K562 (cell line): ENCODE results near the gene KBTBD4. TPM values are rescaled to one million over a fixed set of nuclear protein-coding genes. Genes with fewer than 3 reads are reported as not detected.

Experiments
- ATAC-seq: fragments of 200-7000 bp; cut with Tn5 transposase; 3 replicates; pipeline ENCODE4 v1.9.1; 2020; ENCODE audit warnings: moderate library complexity
- BruUV-seq: library from RNA; stranded (reverse); fragments of 400-500 nt; replicated peaks from 2 replicates; lab custom pipeline; 2021; lab: Mats Ljungman, UMichigan
- CTCF ChIA-PET: fragments of 300-600 bp; formaldehyde crosslinking; extraction: SDS; loops from one replicate; lab custom pipeline; 2021; ENCODE audit warnings: low intra/inter-chr PET ratio; lab: Yijun Ruan, JAX
- POLR2A ChIA-PET: fragments of 300-600, 350-650 bp; sonication (Branson Sonifier 250); formaldehyde crosslinking; extraction: SDS; loops from one replicate; lab custom pipeline; 2021; ENCODE audit warnings: antibody characterized with exemption, inconsistent platforms; lab: Yijun Ruan, JAX
- DNase-seq, 4 experiments: peaks; one replicate each; pipeline versions ENCODE4 v3.0.0 to v3.0.0-alpha.2; 2011 to 2018; ENCODE audit warnings: low spot score in 3 of 4, mixed read lengths in 3 of 4; ENCODE audit errors: extremely low read depth in 1 of 4
- FAIRE-seq: peaks from 2 replicates; lab custom pipeline; 2011; peaks lifted over from hg19 to GRCh38; lab: Jason Lieb, UNC
- H2AFZ ChIP-seq: 2 replicates; pipeline ENCODE4 v1.6.0; 2011; ENCODE audit warnings: low read depth, low read length, control low read depth, inconsistent platforms
- H3K27ac ChIP-seq: fragments of 200-600 bp; 3 replicates; pipeline ENCODE4 v1.8.0; 2011; ENCODE audit warnings: low read depth, mild to moderate bottlenecking, control low read depth, inconsistent platforms, low read length, moderate library complexity, mixed read lengths; ENCODE audit errors: extremely low read depth
- H3K27me3 ChIP-seq, 2 experiments: fragments of 300-600 bp in 1 of 2; 2 replicates in 1 of 2; 3 replicates in 1 of 2; pipeline versions ENCODE4 v1.6.0 to v1.8.0; 2011; ENCODE audit warnings: inconsistent platforms in 2 of 2, low read length in 2 of 2, mild to moderate bottlenecking in 1 of 2, mixed read lengths in 1 of 2, moderate library complexity in 1 of 2; ENCODE audit not compliant: control insufficient read depth in 2 of 2, insufficient read depth in 2 of 2
- H3K36me3 ChIP-seq: fragments of 300-600 bp; 3 replicates; pipeline ENCODE4 v1.8.0; 2011; ENCODE audit warnings: mild to moderate bottlenecking, low read length, inconsistent platforms; ENCODE audit not compliant: control insufficient read depth, insufficient read depth
- H3K4me1 ChIP-seq, 2 experiments: fragments of 200-600 bp in 1 of 2; replicated peaks in 1 of 2; 2 replicates in 1 of 2; 3 replicates in 1 of 2; pipeline versions ENCODE4 v1.5.1 to v1.8.0; 2011; ENCODE audit warnings: inconsistent platforms in 2 of 2, low read length in 2 of 2, mild to moderate bottlenecking in 1 of 2, mixed read lengths in 1 of 2, moderate library complexity in 1 of 2; ENCODE audit not compliant: control insufficient read depth in 2 of 2, insufficient read depth in 2 of 2
- H3K4me2 ChIP-seq: 2 replicates; pipeline ENCODE4 v1.6.1; 2011; ENCODE audit warnings: low read length, control low read depth, inconsistent platforms, mixed read lengths; ENCODE audit not compliant: insufficient read depth
- H3K4me3 ChIP-seq: fragments of 200-600 bp; sonication (generic), shearing (Covaris generic); 2 replicates; pipeline ENCODE4 v1.5.1; 2016; ENCODE audit warnings: control low read depth, inconsistent platforms
- H3K79me2 ChIP-seq: fragments of 200-600 bp; 3 replicates; pipeline ENCODE4 v1.8.0; 2011; ENCODE audit warnings: low read length, inconsistent platforms; ENCODE audit not compliant: control insufficient read depth, insufficient read depth
- H3K9ac ChIP-seq, 2 experiments: 2 replicates each; pipeline versions ENCODE4 v1.6.0 to v1.6.1; 2011; ENCODE audit warnings: low read depth in 2 of 2, low read length in 2 of 2, control low read depth in 1 of 2, inconsistent platforms in 1 of 2, mild to moderate bottlenecking in 1 of 2, mixed read lengths in 1 of 2; ENCODE audit not compliant: insufficient read depth in 1 of 2
- H3K9me1 ChIP-seq: one replicate; pipeline ENCODE4 v1.6.0; 2011; ENCODE audit warnings: inconsistent platforms, mild to moderate bottlenecking, low read length, moderate library complexity; ENCODE audit not compliant: control insufficient read depth, insufficient read depth
- H3K9me3 ChIP-seq: replicated peaks from 2 replicates; pipeline ENCODE4 v1.5.1; 2011; ENCODE audit warnings: low read depth, low read length, inconsistent platforms; ENCODE audit not compliant: control insufficient read depth, insufficient read depth
- H4K20me1 ChIP-seq: replicated peaks from 2 replicates; pipeline ENCODE4 v1.6.1; 2011; ENCODE audit warnings: low read length, inconsistent platforms, mixed read lengths; ENCODE audit not compliant: control insufficient read depth, insufficient read depth
- HINFP ChIP-seq: fragments of 450-650 bp; conservative IDR thresholded peaks from 2 replicates; pipeline ENCODE4 v1.6.1; 2016; ENCODE audit warnings: missing genetic modification characterization, low read depth, mild to moderate bottlenecking, control low read depth, missing compliant biosample characterization
- KLF16 ChIP-seq: IDR thresholded peaks from 2 replicates; pipeline ENCODE4 v1.6.1; 2016; ENCODE audit warnings: antibody characterized with exemption
- LARP7 ChIP-seq: fragments of 450-650 bp; IDR thresholded peaks from 2 replicates; pipeline ENCODE4 v1.6.1; 2016
- PRMT5 ChIP-seq: sonication (generic); formaldehyde crosslinking; IDR thresholded peaks from 2 replicates; pipeline ENCODE4 v1.5.0; 2020; ENCODE audit warnings: missing genetic modification reagents
- RB1 ChIP-seq: fragments of 450-650 bp; IDR thresholded peaks from 2 replicates; pipeline ENCODE4 v1.6.1; 2017; ENCODE audit warnings: low read depth, mild to moderate bottlenecking
- RFX1 ChIP-seq: fragments of 450-650 bp; IDR thresholded peaks from 2 replicates; pipeline ENCODE4 v1.6.1; 2016; ENCODE audit warnings: mild to moderate bottlenecking, moderate library complexity
- SMAD1 ChIP-seq: fragments of 150-350 bp; IDR thresholded peaks from 2 replicates; pipeline ENCODE4 v1.6.1; 2014; ENCODE audit warnings: low read length, low read depth; ENCODE audit not compliant: partially characterized antibody
- TCF7 ChIP-seq: sonication (generic); IDR thresholded peaks from 2 replicates; pipeline ENCODE4 v1.6.1; 2016; ENCODE audit warnings: antibody characterized with exemption, borderline replicate concordance
- TCF7L2 ChIP-seq: fragments of 150-350 bp; IDR thresholded peaks from 2 replicates; pipeline ENCODE4 v1.6.1; 2016; ENCODE audit warnings: low read depth, mild to moderate bottlenecking, low read length, moderate library complexity
- TSC22D4 ChIP-seq: fragments of 450-650 bp; IDR thresholded peaks from 2 replicates; pipeline ENCODE4 v1.6.1; 2016; ENCODE audit warnings: missing genetic modification characterization, missing biosample characterization, control low read depth
- ZBTB49 ChIP-seq: sonication (generic); formaldehyde crosslinking; IDR thresholded peaks from 2 replicates; pipeline ENCODE4 v1.8.0; 2022; ENCODE audit warnings: missing genetic modification reagents, mild to moderate bottlenecking, borderline replicate concordance
- ZFP30 ChIP-seq: fragments of 250-450 bp; sonication (Bioruptor Pico); IDR thresholded peaks from 2 replicates; pipeline ENCODE4 v1.8.0; 2022; ENCODE audit warnings: moderate library complexity, mild to moderate bottlenecking, inconsistent platforms, borderline replicate concordance
- ZFP36 ChIP-seq: fragments of 150-350 bp; IDR thresholded peaks from 2 replicates; pipeline ENCODE4 v1.6.1; 2018; ENCODE audit warnings: low read length, low read depth; ENCODE audit not compliant: partially characterized antibody
- WGBS: fragments of 100-300 bp; shearing (Covaris generic); methylation state at CpG from one replicate; pipeline ENCODE4 v1.1.6; 2016; ENCODE audit warnings: low coverage, mixed read lengths; ENCODE audit not compliant: insufficient coverage; ENCODE audit errors: missing lambda C conversion rate; 5-methylcytosine and 5-hydroxymethylcytosine counted together
- in situ Hi-C: fragments of 300-500 bp; cut with MboI; formaldehyde crosslinking; loops from 4 replicates; pipeline ENCODE4 v1.15.0; 2018; ENCODE audit warnings: inconsistent platforms, mixed read lengths
- intact Hi-C: fragments of 100-400 bp; cut with micrococcal nuclease; formaldehyde crosslinking; loops from 2 replicates; pipeline ENCODE4 v1.14.2; 2022
- polyA plus RNA-seq, 8 experiments: library from polyadenylated mRNA; depleted of rRNA in 4 of 8; stranded (reverse) in 5 of 8; unstranded in 3 of 8; fragments of >200 nt; fragmentation: Nextera tagmentation in 2 of 8; fragmentation: Illumina TruSeq in 1 of 8; extraction: Ambion mirVana in 2 of 8; extraction: Trizol in 1 of 8; gene quantifications; 2 replicates each; pipeline versions ENCODE4 v1.2.1 to v1.2.3, GENCODE V29; 2011 to 2014; ENCODE audit warnings: inconsistent platforms in 1 of 8, missing spikeins in 1 of 8
- total RNA-seq, 7 experiments: library from RNA; depleted of rRNA in 6 of 7; stranded (reverse); fragments of >200 nt in 6 of 7; fragmentation: Illumina TruSeq in 2 of 7; extraction: Trizol in 2 of 7; gene quantifications; 2 replicates each; pipeline versions ENCODE4 v1.2.1 to v1.2.3, GENCODE V29; 2011 to 2021; ENCODE audit warnings: low replicate concordance in 1 of 7

Gene KBTBD4
- total and polyA plus RNA-seq, 9 of the 15 experiments (the other 6 are each of a cell fraction or from before 2014, with no cell fraction given) = 7.0 to 33.9 (median 13.3) TPM

GRCh38 chr11:47595967-47596366 is 17.2 kb upstream of the KBTBD4 start:
- WGBS = 40% methylated on average over 1 of the region's 1 CpG
- POLR2A ChIA-PET = interaction anchor here (1.3 to 6.2 kb wide), 3 partner anchors 10 to 15 kb away, joined by 3 to 35 read pairs (median 6); partner anchors contain the start of gene FAM180B
- FAIRE-seq = no peak

GRCh38 chr11:47595029-47595428 is 16.3 kb upstream of the KBTBD4 start:
- ATAC-seq = peak; percentile 25; the same call in 2 of the 3 replicates
- no peak overlapping the region for H3K4me3 ChIP-seq
- no peaks in the 10 kb centered on the region for H4K20me1 ChIP-seq
- WGBS = 6% methylated on average over 7 of the region's 7 CpGs
- H3K9me1 ChIP-seq = peaks cover 7% of the 10 kb centered on the region
- TF ChIP-seq KLF16 (no peak), LARP7 (no peak), RFX1 (no peak), ZFP30 (CRISPR knock-in tag) (no peak), PRMT5 (no peak), HINFP (tag) (no peak), TSC22D4 (no peak), ZFP36 (no peak), TCF7 (no peak), TCF7L2 (no peak), RB1 (no peak), ZBTB49 (CRISPR knock-in tag) (no peak)
- H3K79me2 ChIP-seq = no peaks in the 10 kb centered on the region
- DNase-seq = no peak
- no peak overlapping the region for H3K27ac ChIP-seq
- H2AFZ ChIP-seq = no peak overlapping the region
- no peak overlapping the region for H3K9ac ChIP-seq
- H3K27me3 ChIP-seq = peaks cover 28 to 41% of the 10 kb centered on the region in 2 experiments
- in situ Hi-C loops (no loop called here), intact Hi-C loops (no loop called here)
- H3K4me1 ChIP-seq = peaks cover 0 to 13% of the 10 kb centered on the region in 2 experiments; a peak in 3 of 5 replicates
- no peak for FAIRE-seq
- no peaks in the 10 kb centered on the region for H3K36me3 ChIP-seq
- no peaks in the 10 kb centered on the region for H3K9me3 ChIP-seq
- no TSS peak for BruUV-seq
- no peak overlapping the region for H3K4me2 ChIP-seq
- ChIA-PET CTCF (no interaction called here), POLR2A (interaction anchor here (1.1 to 6.2 kb wide), 2 partner anchors 10 to 23 kb away, joined by 3 to 35 read pairs; partner anchors contain the start of gene FAM180B)

More at GRCh38 chr11:47595967-47596366, 17.2 kb upstream of the KBTBD4 start:
- Histone ChIP-seq H3K27ac (no peak overlapping the region), H3K9me3 (no peaks in the 10 kb centered on the region), H3K4me1 (peaks cover 0 to 7% of the 10 kb centered on the region in 2 experiments; a peak in 3 of 5 replicates), H3K4me2 (no peak overlapping the region), H3K9ac (no peak overlapping the region), H3K79me2 (no peaks in the 10 kb centered on the region), H3K27me3 (peaks cover 29 to 47% of the 10 kb centered on the region in 2 experiments), H3K4me3 (no peak overlapping the region), H3K36me3 (no peaks in the 10 kb centered on the region), H2AFZ (no peak overlapping the region)
- CTCF ChIA-PET = no interaction called here
- in situ Hi-C loops = no loop called here
- BruUV-seq = no TSS peak
- ATAC-seq (no peak), DNase-seq (no peak)
- intact Hi-C loops = no loop called here
- TF ChIP-seq SMAD1 = no peak
- TF ChIP-seq, all 486 proteins: peak for 0
- Histone ChIP-seq H3K9me1 (peaks cover 7% of the 10 kb centered on the region), H4K20me1 (no peaks in the 10 kb centered on the region)
